Putamen (tissue), 1 donor: Measurements from ENCODE around the gene LCLAT1.

Source experiments
- DNase-seq: peaks from one replicate; pipeline ENCODE4 v3.0.0-alpha.2; 2016; ENCODE audit warnings: low spot score

LCLAT1 gene

DNA sequence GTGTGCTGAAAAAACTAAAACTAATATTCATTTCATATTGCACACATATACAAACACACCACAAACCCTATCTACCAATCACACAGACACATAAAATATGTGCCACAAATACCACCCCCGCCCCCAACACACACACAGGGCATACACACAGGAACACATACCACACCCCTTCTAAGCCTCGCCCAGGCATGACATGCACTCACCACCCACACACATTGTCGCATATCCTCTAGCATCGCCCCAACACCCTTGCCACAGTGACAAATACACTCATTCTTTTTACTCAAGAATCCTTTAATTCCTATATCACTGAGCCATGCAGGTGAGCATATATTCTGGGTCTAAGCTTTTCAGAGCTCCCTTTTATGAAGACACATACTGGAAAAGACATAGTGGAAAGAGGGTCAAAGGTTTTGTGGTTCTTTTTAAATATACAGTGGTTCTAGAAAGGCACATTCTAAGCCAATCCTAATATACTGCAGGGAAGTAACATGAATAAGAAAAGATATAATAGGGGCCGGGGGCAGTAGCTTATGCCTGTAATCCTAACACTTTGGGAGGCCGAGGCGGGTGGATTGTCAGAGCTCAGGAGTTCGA, 24.5 kb upstream of the LCLAT1 start:
- DNase-seq: no peak

DNA sequence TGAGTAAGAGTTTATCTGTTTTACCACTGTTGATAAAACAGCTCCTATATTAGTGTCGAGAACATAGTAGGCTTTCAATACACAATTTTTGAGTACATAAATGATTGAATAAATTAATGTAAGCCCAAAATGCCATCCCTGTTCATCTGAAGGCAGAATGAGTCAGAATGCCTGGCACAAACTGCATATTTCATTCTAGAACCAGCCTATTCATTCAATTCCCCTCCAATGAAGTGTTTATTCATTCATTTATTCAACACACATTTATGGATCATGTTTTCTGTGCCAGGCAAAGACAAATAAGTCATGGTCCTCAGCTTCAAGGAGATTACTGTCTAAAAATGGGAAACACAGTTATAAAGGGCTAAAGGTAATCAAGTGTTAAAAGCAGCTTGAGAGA, 22.8 kb upstream of the LCLAT1 start:
- no peak for DNase-seq

DNA sequence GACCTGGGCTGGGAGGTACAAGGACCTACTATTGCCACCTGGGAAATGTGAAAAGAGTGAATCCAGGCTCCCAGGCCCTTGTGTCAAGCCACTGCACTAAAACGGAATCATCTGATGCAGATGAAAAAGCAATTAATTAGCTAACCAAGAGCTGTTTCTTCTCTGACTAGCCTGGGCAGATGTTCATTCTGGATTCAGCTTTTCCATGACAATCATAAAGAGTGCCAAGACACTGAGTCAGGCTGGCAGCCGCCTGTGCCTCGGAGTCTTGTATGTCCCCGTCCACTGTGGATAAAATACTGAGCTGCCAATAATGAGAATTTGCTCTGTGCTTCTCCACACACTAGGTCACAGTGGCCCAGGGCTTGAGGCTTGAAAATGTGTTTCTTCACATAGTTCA, 21.7 kb upstream of the LCLAT1 start:
- no peak for DNase-seq

GRCh38 chr2:30427606-30428347, 19.3 kb upstream of the LCLAT1 start:
- DNase-seq: no peak

- no peak for DNase-seq
These were observed 18.7 kb upstream of the LCLAT1 start for GRCh38 chr2:30428348-30428662.

- no peak for DNase-seq
These were observed 18.1 kb upstream of the LCLAT1 start for GRCh38 chr2:30428827-30429461.

- DNase-seq: no peak
These were observed 13.3 kb upstream of the LCLAT1 start for GRCh38 chr2:30433541-30434299.

DNA sequence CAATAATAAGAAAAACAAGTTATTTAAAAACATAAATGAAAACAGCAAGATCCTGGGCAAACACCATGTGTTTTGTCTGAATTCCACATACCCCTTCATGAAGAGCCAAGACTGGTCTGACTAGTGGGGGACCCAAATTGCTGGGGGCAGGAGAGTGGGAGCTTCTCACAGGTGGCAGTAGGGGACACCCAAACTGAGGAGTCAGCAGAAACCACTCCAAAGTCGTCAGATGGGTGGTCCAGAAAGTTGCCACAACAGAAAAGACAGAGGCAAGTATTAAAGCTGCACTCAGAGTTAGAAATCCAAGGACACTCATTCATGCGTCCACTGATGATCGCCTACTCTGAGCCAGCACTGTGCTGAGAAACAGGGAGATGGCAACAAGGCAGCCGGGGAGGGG, 12.3 kb upstream of the LCLAT1 start:
- DNase-seq: no peak

DNA sequence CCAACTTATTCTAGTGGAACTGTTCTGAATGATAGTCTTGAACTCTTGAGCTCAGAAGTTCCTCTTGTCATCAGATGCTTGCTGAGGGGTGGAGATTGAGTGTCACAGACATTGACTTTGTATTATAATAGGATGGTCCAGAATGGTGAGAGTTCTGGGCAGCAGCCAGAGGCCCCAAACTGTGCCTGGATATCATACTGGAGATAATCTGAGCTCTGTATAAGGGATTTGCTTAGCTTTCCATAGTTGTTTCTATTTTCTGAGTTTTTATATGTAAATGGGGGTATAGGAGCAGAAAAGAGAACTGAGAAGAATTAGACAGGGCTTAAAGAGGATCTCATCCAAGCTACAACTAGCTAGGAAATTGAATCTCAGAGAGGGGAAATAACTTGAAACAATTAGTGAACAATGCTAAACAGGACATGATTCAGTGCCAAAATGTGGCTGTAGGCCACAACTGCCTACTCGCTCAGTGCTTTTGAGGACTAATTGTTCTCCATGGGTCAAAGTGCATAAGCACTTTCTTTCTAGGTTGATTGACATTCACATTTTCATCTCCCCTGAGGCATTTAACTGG, 10.1 kb upstream of the LCLAT1 start:
- no peak for DNase-seq

GRCh38 chr2:30437809-30438548, 9.1 kb upstream of the LCLAT1 start:
- DNase-seq: no peak

- no peak for DNase-seq
These were observed 7.8 kb upstream of the LCLAT1 start for GRCh38 chr2:30439296-30439695.

GRCh38 chr2:30439879-30440278, 7.2 kb upstream of the LCLAT1 start:
- no peak for DNase-seq

GRCh38 chr2:30441023-30441422, 6.0 kb upstream of the LCLAT1 start:
- no peak for DNase-seq

DNA sequence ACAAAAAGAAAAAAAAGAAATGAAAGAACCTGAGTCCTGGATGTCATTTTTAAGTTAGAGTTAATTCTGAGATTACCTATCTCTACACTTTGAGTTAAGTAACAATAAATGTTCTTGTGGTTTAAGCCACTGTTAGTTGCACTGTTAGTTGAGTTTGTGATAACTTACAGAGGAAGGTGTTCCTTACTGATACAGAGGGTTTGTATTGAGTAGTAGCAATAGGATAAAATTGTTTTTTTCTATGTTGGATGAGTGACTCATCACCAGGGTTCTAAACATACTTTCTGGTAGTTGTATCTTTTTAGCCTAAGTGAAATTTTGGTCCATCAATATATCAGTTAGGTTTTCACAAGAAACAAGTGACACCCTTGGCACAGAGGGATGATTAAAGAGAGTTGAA, 4.0 kb upstream of the LCLAT1 start:
- DNase-seq: no peak

- no peak for DNase-seq
These were observed 2.8 kb upstream of the LCLAT1 start for GRCh38 chr2:30444273-30444672.

- DNase-seq: no peak
These were observed 1.7 kb upstream of the LCLAT1 start for GRCh38 chr2:30445266-30445821.

DNA sequence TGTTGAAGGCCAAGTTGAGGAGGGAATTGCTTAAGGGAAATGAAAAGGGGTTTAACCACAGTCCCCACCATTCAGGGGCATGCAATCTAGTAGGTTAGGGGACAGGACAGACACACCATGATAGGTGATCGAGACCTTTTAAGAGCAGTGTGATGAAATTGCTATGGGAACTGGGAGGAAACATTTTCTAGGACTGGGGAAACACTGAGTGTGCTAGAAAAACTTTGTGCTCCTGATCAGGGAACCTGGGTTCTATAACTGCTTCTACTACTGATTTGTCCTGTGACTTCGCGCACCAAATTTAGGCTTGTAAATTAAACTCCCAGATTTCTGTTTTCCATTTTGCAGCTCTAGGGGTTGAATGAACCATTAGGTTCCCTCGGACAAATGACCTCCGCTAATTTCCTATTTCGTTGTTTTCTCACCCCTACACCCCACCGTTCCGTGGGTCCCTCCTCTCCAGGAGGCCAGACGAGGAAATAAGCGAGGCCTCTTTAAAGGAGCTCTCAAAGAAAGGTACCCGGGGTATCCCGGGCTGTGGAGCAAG, 371 bp upstream of the LCLAT1 start:
- DNase-seq: no peak

GRCh38 chr2:30448308-30448707, 1.3 kb downstream of the LCLAT1 start:
- no peak for DNase-seq

DNA sequence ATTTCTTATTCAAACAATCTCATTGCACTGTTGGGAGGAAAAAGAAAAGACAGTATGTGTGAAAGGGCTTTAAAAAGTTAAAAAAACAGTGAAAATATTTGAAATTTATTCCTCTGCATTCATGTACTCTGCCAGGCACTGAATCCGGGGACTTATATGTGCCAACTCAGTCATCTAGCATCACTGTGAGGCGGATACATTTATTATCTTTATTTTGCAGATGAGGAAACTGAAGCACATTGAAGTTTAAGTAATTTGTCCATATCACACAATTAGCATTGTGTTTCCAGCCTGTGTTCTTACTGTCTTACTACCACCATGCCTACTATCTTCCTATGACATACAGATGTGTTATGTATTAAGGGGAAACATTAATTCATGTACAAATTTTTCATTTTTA, 1.8 kb downstream of the LCLAT1 start:
- DNase-seq: no peak

DNA sequence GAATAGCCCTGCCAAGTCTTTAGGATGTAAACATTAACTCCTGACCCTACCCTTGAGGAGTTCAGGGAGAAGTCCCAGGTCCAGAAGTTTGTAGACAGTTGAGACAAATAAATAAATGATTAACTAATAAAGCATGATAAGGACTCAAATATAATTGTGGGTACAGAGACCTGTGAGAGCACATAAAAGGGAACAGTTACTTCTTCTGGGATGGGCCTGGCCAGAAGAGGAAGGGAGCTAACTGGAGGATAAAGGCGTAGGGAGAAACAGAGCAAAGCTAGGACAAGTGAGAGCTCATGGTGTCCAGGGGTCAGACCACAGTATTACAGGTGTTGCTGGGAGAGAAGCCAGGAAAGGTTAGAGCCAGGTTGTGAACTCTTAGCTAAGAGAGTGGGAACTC, 3.0 kb downstream of the LCLAT1 start:
- no peak for DNase-seq

GRCh38 chr2:30453498-30453897, 6.5 kb downstream of the LCLAT1 start:
- DNase-seq: no peak
